DND-41 (cell line): ENCODE data around the gene SERPINA4.

Experiments
- EZH2 ChIP-seq: IDR thresholded peaks from 3 replicates; pipeline ENCODE4 v1.6.1; 2012; ENCODE audit warnings: borderline replicate concordance, low read depth, mild to moderate bottlenecking, moderate library complexity, low read length, inconsistent platforms; ENCODE audit not compliant: severe bottlenecking
- TF ChIP-seq, protein P1 (sequence below): IDR thresholded peaks from 2 replicates; pipeline ENCODE4 v1.5.1; 2012; ENCODE audit warnings: borderline replicate concordance, low read length, moderate library complexity, mild to moderate bottlenecking; ENCODE audit not compliant: poor library complexity, severe bottlenecking; ENCODE audit errors: extremely low read depth

DNA sequence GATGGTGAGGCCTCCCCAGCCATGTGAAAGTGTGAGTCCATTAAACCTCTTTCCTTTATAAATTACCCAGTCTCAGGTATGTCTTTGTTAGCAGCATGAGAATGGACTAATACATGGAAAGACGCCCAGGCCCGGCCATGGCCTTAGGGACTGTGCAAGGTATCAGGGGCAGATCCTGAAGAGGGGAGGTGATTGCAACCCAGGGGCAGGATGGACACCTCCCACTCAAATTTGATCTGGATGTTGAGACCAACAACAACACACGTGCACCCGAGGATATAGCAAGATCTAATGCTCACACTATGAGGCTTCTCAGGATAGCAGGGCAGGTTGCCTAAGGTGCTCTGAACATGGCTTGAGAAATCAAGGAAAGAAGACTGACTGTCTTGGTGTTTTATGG, 13.5 kb upstream of the SERPINA4 start:
- TF ChIP-seq, protein P1, sequence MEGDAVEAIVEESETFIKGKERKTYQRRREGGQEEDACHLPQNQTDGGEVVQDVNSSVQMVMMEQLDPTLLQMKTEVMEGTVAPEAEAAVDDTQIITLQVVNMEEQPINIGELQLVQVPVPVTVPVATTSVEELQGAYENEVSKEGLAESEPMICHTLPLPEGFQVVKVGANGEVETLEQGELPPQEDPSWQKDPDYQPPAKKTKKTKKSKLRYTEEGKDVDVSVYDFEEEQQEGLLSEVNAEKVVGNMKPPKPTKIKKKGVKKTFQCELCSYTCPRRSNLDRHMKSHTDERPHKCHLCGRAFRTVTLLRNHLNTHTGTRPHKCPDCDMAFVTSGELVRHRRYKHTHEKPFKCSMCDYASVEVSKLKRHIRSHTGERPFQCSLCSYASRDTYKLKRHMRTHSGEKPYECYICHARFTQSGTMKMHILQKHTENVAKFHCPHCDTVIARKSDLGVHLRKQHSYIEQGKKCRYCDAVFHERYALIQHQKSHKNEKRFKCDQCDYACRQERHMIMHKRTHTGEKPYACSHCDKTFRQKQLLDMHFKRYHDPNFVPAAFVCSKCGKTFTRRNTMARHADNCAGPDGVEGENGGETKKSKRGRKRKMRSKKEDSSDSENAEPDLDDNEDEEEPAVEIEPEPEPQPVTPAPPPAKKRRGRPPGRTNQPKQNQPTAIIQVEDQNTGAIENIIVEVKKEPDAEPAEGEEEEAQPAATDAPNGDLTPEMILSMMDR = no peak
- no peak for TF ChIP-seq EZH2
